Activated naive CD8-positive, alpha-beta T cell treated with anti-CD3 and anti-CD28 coated beads, Interleukin-2, amount 50 U/mL, for 24 hours (primary cell): Measurements from ENCODE around the gene ATXN7L3.

Experiments
- ATAC-seq: fragments of 150-1000 bp; cut with Tn5 transposase; one replicate; pipeline ENCODE4 v1.10.0; 2021
- DNase-seq: peaks from one replicate; pipeline ENCODE4 v3.0.0; 2021
- H3K27ac Mint-ChIP-seq: one replicate; pipeline ENCODE4 v1.8.0; 2021; ENCODE audit warnings: mild to moderate bottlenecking, mixed read lengths
- H3K27me3 Mint-ChIP-seq: one replicate; pipeline ENCODE4 v1.8.0; 2021; ENCODE audit warnings: mixed read lengths
- H3K36me3 Mint-ChIP-seq: one replicate; pipeline ENCODE4 v1.8.0; 2021; ENCODE audit warnings: low read depth, mixed read lengths
- H3K4me1 Mint-ChIP-seq: one replicate; pipeline ENCODE4 v1.8.0; 2021; ENCODE audit warnings: mixed read lengths
- H3K4me3 Mint-ChIP-seq: one replicate; pipeline ENCODE4 v1.8.0; 2021; ENCODE audit warnings: mild to moderate bottlenecking, moderate library complexity, mixed read lengths
- H3K9me3 Mint-ChIP-seq: one replicate; pipeline ENCODE4 v1.8.0; 2021; ENCODE audit warnings: mixed read lengths

ATXN7L3 gene

DNA sequence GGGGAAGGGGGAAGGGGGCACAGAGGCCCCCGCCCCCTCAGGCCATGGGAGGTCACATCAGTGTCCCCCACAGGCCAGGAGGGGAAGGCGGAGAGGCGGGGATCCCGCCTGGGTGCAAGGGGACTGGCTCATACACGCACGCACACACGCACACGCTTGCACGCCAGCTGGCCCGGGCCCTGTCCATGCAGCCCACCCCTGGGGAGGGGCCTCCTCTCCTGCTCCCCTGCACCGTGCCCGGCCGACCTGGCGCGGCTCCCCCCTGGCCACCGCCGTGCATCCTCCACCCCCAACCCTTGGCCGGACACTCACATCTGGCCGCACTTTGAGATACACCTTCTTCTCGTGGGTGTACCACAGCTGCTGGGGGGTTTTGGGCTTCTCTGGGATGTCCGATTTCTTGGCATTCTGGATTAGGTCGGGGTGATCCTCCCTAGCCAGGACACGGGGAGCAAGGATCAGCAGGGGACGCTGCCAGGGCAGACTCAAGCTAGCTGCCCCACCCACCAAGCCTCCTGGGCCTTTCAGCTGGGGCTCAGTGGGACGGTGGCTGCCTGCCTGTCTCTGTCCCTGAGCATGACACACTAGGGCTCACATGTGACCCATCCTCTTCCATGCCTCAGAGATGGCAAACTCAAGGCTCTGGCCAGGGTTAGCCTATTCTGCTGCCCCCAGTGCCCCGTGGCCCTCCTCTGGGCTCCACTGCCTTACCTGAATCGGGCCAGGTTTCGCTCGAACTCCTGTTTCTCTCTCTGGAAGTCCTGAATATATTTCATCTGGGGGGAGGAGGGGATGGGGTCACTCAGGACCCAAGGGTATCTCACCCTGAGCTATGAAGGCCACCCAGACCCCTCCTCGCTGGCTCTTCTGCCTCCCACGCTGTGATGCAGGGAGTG lies 13.1 kb upstream of the ATXN7L3 start:
- Mint-ChIP-seq H3K27ac (peak overlapping the region; percentile 83), H3K4me3 (peak overlapping the region; percentile 49), H3K4me1 (peaks cover 81% of the 10 kb centered on the region), H3K27me3 (no peaks in the 10 kb centered on the region), H3K36me3 (peaks cover 71% of the 10 kb centered on the region), H3K9me3 (no peaks in the 10 kb centered on the region)
- ATAC-seq (no peak), DNase-seq (no peak)

DNA sequence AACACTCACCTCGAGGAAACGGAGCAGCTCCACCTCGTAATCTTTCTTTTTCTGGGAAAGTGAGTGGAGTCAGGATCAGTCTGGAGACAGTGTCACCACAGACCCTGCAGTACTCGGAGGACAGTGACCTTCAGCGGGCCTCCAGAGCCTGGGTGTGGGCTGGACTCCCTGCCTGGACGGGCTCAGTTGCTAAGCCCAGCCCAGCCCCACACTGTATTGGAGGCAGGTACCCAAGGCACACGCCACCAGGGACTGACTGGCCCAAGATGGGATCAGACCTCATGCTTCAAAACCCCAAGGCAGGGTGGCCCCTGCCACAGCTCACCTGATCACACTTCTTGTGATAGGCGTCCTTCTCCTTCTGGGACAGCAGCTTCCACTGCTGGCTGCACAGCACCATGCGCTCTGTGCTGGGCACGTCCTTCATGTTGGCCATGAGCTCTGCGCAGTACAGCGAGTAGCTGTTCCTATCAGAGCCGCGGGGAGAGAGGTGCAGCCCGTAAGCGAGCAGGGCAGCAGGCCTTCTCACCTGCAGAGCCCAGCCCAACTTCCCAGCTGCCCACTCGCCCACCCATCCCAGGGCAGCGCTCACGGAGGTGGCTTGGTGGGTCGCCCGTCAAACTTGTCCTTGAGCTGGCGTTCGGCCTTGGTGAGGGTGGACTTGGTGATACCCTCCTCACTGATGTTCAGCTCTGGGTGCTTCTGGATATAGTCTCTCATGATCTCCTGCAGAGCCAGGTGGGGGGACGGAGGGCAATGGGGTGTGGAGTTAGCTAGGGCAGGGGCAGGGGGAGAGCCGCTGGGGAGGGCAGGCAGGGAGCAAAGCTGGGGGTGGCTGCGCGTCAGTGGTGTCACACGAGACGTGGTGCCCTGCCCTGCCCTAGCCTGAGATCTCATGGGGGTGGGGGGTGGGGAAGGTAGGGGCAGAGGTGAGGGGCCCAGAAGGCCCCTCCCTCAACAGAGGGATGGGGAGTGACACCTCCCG lies 11.9 kb upstream of the ATXN7L3 start:
- Mint-ChIP-seq H3K27me3 (no peaks in the 10 kb centered on the region), H3K4me3 (peak overlapping the region; percentile 26), H3K9me3 (no peaks in the 10 kb centered on the region), H3K4me1 (peaks cover 72% of the 10 kb centered on the region), H3K27ac (peak overlapping the region; percentile 81), H3K36me3 (peaks cover 67% of the 10 kb centered on the region)
- ATAC-seq (no peak), DNase-seq (no peak)

DNA sequence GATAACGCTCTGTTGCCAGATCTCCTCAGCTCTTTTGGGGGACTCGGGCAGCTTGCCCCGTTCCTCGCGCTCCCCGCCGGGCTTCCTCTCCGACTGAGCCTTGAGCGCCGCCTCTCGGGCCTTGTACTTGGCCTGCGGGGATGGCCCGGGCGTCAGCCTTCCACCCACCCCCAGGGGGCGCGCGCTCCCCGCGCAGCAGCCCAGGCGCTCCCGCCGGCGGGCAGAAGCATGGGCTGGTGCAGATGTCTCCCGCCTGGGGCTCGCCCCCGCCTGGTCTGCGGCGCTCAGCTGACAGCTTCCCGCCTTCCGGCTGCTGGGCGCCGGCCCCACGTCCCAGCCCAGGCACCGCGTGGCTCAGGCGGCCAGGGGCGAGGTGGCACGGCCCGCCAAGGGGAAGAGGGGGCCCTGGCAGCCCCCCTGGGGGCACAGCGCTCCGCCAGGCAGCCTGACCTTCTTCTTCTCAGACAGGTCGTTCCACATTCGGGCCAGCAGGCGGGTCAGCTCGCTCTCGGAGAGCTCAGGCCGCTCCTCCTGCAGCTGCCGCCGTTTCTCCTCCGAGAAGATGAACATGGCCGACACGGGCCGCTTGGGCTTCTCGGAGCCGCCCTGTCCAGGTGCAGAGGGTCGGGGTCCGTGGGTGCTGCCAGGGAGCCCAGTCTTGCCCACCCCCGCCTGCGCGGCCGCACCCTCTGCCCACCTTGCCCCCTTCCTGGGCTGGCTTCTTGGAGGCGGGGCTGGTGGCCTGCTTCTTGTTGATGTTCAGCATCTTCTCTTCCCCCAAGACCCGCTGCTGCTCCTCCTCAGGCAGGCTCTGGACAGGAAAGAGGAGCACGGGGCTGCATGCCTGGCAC lies 10.9 kb upstream of the ATXN7L3 start:
- H3K36me3 Mint-ChIP-seq, result peaks cover 61% of the 10 kb centered on the region
- H3K4me1 Mint-ChIP-seq, result peaks cover 64% of the 10 kb centered on the region
- ATAC-seq (peak; percentile 88), DNase-seq (peak; percentile 93)
- no peaks in the 10 kb centered on the region for H3K27me3 Mint-ChIP-seq
- peak overlapping the region; percentile 90 for H3K27ac Mint-ChIP-seq
- peak overlapping the region; percentile 76 for H3K4me3 Mint-ChIP-seq
- no peaks in the 10 kb centered on the region for H3K9me3 Mint-ChIP-seq

DNA sequence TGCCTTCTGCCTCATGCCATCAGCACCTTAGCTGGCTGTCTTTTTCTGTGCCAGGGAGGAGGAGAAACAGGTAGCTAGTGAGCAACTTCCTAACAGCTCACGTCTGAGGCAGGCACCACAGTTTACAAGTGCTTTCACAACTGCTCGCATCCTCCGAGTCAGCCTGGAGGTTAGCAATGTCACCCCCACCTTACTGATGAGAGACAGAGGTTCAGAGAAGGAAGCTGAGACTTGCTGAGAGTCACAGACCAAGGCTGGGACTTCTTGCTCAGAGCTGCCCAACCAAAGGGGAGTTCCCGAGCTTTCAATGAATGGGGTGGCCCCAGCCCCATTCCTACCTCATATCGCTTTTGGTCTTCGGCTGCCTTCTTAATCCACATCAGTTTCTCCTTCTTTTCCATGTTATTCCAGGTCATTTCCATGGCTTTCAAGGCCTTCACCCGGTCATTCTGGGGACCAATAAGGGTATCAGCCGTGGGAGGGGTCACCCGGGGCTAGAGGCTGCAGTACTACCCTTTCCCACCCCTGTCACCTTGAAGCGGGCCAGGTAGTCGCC lies 10.2 kb upstream of the ATXN7L3 start:
- Mint-ChIP-seq H3K9me3 (no peaks in the 10 kb centered on the region), H3K36me3 (peaks cover 55% of the 10 kb centered on the region), H3K4me3 (peak overlapping the region; percentile 76), H3K4me1 (peaks cover 58% of the 10 kb centered on the region), H3K27me3 (no peaks in the 10 kb centered on the region), H3K27ac (peak overlapping the region; percentile 90)
- ATAC-seq, result peak; percentile 64
- peak; percentile 47 for DNase-seq

DNA sequence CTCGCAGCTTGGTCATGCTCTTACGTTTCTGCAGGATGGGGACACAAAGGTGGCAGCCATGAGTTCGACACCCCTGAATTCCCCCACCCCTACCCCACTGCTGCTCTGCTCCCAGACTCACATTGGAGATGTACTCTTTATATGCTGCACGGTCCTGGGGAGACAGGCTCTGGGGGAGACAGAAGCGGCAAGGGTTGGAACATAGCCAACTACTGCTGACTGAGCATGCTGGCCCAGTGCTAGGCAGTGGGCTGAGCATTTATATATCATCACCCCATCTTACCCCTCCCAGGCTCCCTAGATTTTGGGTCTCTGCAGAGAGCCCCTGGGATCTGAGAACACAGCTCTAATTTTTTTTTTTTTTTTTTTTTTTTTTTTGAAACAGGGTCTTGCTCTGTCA lies 8.1 kb upstream of the ATXN7L3 start:
- Mint-ChIP-seq H3K27me3 (no peaks in the 10 kb centered on the region), H3K36me3 (peaks cover 34% of the 10 kb centered on the region), H3K27ac (peak overlapping the region; percentile 90), H3K4me3 (no peak overlapping the region), H3K9me3 (no peaks in the 10 kb centered on the region), H3K4me1 (peaks cover 54% of the 10 kb centered on the region)
- ATAC-seq (no peak), DNase-seq (no peak)

DNA sequence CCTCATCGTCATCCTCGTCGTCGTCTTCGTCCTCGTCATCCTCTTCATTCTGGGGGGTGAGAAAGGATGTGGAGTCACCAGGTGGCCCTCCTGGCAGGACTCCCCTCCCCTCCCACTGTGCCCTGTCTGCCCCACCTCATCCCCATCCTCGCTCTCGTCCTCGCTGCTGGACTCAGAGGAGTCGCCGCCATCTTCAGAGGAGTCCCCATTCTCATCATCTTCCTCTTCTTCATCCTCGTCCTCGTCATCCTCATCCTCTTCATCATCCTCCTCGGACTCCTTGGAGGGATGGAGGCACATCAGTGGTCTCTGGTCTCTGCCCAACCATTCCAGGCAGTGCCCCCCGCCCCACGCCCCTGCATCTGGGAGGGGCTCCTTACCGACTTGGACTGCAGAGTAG lies 7.6 kb upstream of the ATXN7L3 start:
- Mint-ChIP-seq H3K4me1 (peaks cover 52% of the 10 kb centered on the region), H3K36me3 (peaks cover 34% of the 10 kb centered on the region), H3K9me3 (no peaks in the 10 kb centered on the region), H3K27ac (no peak overlapping the region), H3K27me3 (no peaks in the 10 kb centered on the region), H3K4me3 (no peak overlapping the region)
- DNase-seq (no peak), ATAC-seq (no peak)

DNA sequence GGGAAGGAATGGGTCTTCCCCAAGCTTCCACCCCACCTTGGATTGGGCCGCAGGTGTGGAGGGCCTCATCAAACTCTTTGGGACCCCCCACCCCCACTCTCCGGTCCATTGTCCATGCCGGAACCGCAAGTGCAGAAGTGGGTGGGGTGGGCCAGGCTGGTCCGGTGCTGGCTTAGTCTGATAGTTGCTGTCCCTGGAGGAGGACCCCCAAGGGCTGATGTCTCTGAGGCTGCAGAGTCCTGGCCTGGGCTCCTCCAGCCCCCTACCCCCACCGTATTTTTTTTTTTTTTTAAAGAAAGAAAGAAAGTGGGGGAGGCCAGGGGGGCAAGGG lies 7.1 kb upstream of the ATXN7L3 start:
- Mint-ChIP-seq H3K27ac (no peak overlapping the region), H3K9me3 (no peaks in the 10 kb centered on the region), H3K36me3 (peaks cover 34% of the 10 kb centered on the region), H3K4me1 (peaks cover 50% of the 10 kb centered on the region), H3K4me3 (no peak overlapping the region), H3K27me3 (no peaks in the 10 kb centered on the region)
- DNase-seq (no peak), ATAC-seq (no peak)

DNA sequence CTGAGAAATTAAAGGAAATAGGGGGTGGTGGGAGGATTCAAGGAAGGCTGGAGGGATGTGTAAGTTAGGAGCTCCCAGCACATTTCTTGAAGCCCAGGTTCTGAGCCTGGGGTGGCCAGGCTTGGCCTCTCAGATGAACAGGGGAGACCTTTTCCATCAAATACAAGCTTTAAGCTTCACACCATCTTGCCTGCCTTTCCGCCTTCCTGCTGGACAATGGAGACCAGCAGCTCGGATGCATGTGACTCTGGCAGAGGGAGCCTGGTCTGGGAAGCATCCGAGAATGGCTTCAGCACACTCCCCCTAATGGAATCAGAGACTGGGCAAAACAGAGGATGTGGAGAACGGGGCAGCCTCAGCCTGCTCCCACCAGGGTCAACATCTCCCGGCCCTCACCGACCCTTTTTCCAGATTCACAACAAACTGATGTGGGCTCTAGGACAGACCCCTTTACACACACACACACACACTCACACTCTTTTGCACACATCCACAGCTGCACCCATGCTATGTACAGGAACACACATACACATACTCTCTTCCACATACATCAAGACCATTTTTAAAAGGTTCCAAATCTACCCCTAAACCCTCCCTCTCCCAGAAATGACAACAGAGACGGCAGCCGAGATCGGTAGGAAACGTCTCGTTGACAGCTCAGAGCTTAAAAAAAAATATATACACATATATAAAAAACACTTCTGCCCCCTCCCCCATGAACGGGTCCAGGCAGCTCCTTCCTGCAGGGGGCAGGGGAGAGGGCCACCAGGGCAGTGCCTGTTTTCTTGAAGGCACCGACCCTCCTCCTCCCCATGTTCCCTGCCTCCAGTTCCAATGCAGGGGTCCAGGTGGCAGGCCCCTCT lies 6.5 kb upstream of the ATXN7L3 start:
- no peak for DNase-seq
- Mint-ChIP-seq H3K27ac (peak overlapping the region; percentile 47), H3K4me1 (peaks cover 48% of the 10 kb centered on the region)

DNA sequence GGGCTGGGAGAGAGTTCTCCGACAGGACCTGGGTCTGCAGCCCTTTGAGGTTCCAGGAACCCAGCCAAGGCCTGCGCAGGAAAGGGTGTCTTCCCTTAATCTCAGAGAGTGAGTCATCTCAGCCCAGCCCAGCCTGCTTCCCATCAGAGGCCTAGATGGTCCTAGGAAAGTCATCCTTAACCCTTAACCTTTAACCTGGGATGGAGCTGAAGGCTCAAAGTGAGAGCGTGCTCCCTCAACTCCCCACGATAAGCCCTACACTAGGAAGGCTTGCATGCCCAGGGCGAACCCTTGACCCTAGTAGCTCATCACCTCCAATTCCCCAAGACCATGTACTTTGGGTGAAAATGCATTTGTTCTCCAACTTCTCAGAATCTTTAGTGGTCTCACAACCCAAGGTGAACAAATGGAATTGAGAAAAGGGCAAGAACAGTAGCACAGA lies 4.8 kb upstream of the ATXN7L3 start:
- ATAC-seq (no peak), DNase-seq (no peak)
- H3K27me3 Mint-ChIP-seq, result no peaks in the 10 kb centered on the region
- no peak overlapping the region for H3K27ac Mint-ChIP-seq
- H3K9me3 Mint-ChIP-seq, result no peaks in the 10 kb centered on the region
- H3K4me1 Mint-ChIP-seq, result peaks cover 41% of the 10 kb centered on the region
- H3K4me3 Mint-ChIP-seq, result no peak overlapping the region
- peaks cover 26% of the 10 kb centered on the region for H3K36me3 Mint-ChIP-seq

More for the DNA sequence above, 6.5 kb upstream of the ATXN7L3 start:
- peaks cover 34% of the 10 kb centered on the region for H3K36me3 Mint-ChIP-seq
- no peak overlapping the region for H3K4me3 Mint-ChIP-seq
- no peaks in the 10 kb centered on the region for H3K27me3 Mint-ChIP-seq
- H3K9me3 Mint-ChIP-seq, result no peaks in the 10 kb centered on the region
- no peak for ATAC-seq

DNA sequence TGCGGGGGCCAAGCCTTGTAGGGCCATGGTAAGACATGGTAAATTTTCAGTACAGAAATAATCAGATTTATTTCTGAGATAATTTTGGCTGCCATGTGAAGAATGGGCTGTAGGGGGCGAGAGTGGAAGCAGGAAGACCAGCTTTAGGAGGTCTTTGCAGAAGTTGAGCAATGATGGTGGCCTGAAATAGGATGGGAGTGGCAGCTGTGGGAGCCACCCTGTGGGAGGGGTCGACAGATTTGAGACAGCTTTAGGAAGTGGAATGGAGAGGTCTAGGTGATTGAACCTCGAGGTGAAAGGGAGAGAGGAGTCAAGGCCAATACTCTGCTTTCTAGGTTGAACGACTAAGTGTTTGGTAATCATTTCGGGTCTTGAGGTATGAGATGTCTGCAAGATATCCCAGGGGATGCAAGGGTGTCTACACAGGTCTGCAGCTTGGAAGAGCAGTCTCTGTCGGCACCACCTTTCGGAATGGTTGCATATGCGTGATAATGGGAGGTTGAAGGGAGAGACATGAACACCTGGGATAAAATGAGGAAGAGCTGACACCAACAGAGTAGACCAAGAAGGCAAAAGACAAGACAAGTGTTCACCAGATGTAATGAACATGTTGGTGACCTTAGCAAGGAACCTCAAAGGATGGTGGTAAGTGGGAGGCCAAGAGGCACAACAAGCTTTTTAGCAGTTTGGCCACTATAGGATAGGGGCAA lies 4.2 kb upstream of the ATXN7L3 start:
- Mint-ChIP-seq H3K9me3 (no peaks in the 10 kb centered on the region), H3K27me3 (no peaks in the 10 kb centered on the region), H3K4me1 (peaks cover 36% of the 10 kb centered on the region), H3K27ac (peak overlapping the region; percentile 20), H3K36me3 (peaks cover 21% of the 10 kb centered on the region), H3K4me3 (no peak overlapping the region)
- ATAC-seq (no peak), DNase-seq (peak; percentile 69)

DNA sequence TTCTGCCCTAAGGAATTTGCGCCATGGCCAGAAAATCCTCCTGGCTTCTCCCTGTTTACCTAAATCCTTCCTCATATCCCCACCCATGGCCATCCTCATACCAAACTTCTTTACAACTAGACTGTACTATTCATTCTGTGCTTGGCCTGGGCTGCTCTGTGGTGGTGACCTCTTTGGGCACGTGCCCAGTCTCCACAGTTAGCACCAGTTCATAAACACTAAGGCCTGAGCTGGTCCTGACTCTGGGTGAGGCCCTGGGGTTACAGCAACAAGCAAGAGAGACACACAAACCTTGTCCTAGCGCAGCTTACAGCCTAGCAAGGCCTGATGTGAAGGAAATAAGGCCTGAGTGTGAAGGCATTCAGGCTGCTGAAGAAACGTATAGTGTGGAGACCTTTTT lies 3.1 kb upstream of the ATXN7L3 start:
- H3K4me3 Mint-ChIP-seq, result no peak overlapping the region
- no peak overlapping the region for H3K27ac Mint-ChIP-seq

DNA sequence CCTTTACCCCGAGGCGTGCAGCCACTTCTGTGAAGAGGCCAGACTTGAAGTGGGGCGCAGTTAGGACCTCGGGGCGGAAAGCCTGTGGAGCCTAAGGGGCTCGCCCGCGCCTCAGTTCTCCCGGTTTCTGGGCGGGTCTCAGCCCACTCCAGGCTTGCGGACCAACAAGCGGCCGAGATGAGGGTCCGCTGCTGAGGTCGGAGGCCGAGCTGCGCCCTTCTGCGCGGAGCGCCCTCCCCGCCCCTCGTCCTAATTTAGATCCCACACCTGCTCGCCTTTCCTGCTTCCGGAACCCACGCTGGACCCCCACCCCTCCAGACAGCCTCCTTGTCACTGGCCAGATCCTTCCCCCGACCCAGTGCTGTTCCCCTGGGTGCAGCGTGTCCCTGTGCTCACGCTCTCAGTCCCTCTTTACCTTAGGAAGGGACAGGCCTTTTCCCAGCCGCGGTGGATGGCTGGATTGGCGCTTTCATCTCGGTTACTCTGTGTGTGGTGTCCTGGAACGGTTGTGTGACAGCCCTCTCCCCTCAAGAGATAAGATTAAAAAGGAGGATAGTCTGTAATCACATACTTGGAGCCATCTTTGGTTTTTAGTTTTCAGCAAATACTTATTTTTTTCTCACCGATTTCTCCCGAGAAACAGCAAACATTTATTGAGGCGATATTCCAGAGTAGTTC lies 933 bp upstream of the ATXN7L3 start:
- ATAC-seq, result no peak
- Mint-ChIP-seq H3K4me1 (peaks cover 37% of the 10 kb centered on the region), H3K9me3 (no peaks in the 10 kb centered on the region), H3K27ac (peak overlapping the region; percentile 85), H3K27me3 (no peaks in the 10 kb centered on the region), H3K36me3 (peaks cover 19% of the 10 kb centered on the region), H3K4me3 (peak overlapping the region; percentile 85)
- no peak for DNase-seq

More for the DNA sequence above, 3.1 kb upstream of the ATXN7L3 start:
- H3K4me1 Mint-ChIP-seq, result peaks cover 33% of the 10 kb centered on the region
- ATAC-seq (no peak), DNase-seq (no peak)
- H3K27me3 Mint-ChIP-seq, result no peaks in the 10 kb centered on the region
- peaks cover 18% of the 10 kb centered on the region for H3K36me3 Mint-ChIP-seq
- H3K9me3 Mint-ChIP-seq, result no peaks in the 10 kb centered on the region
